Testis (tissue), 2 donors: Measurements from ENCODE around the gene LYRM7.

Source experiments
- POLR2A ChIP-seq: fragments of 450-650 bp; IDR thresholded peaks from one replicate; pipeline ENCODE4 v1.6.1; 2017; ENCODE audit warnings: antibody characterized with exemption, mild to moderate bottlenecking, moderate library complexity
- TF ChIP-seq, protein P1 (sequence below), 3 experiments: fragments of 450-650 bp in 2 of 3; fragments of 200-600 bp in 1 of 3; sonication (generic) in 1 of 3; IDR thresholded peaks; one replicate each; pipeline ENCODE4 v1.5.1; 2016 to 2019; ENCODE audit warnings: antibody characterized with exemption in 3 of 3, mild to moderate bottlenecking in 2 of 3, moderate library complexity in 1 of 3

DNA sequence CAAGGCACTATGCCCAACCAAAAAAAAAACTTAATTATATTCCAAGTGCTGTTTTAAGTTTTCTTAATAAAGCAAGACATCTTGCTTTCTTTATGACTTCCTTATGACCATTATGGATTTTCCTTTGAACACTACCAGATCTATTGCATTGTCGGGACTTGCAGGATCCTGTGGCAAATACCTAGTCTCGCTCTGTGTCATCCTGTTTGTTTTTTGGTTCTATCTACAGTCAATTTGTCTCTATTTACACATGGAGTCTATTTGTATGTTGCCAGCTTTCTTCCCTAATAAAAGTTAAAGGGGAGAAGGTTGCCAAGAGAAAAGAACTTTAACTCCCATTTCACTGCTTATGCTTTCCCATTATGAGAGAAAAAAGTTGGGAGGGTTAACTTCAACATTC lies 10.6 kb upstream of the LYRM7 start:
- TF ChIP-seq, protein P1, sequence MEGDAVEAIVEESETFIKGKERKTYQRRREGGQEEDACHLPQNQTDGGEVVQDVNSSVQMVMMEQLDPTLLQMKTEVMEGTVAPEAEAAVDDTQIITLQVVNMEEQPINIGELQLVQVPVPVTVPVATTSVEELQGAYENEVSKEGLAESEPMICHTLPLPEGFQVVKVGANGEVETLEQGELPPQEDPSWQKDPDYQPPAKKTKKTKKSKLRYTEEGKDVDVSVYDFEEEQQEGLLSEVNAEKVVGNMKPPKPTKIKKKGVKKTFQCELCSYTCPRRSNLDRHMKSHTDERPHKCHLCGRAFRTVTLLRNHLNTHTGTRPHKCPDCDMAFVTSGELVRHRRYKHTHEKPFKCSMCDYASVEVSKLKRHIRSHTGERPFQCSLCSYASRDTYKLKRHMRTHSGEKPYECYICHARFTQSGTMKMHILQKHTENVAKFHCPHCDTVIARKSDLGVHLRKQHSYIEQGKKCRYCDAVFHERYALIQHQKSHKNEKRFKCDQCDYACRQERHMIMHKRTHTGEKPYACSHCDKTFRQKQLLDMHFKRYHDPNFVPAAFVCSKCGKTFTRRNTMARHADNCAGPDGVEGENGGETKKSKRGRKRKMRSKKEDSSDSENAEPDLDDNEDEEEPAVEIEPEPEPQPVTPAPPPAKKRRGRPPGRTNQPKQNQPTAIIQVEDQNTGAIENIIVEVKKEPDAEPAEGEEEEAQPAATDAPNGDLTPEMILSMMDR (IDR thresholded peaks at IDR 0.05) = no peak
- TF ChIP-seq POLR2A = no peak
